SK-N-MC (cell line): ENCODE measurements around the gene PRKRIP1.

Experiments used
- EZH2 ChIP-seq: fragments of 200-600 bp; sonication (generic); IDR thresholded peaks from one replicate; pipeline ENCODE4 v1.6.1; 2017; ENCODE audit warnings: antibody characterized with exemption
- FOXP2 ChIP-seq: optimal IDR thresholded peaks from 2 replicates; pipeline ENCODE3; 2011; ENCODE audit warnings: mild to moderate bottlenecking, moderate library complexity; ENCODE audit not compliant: insufficient read depth; ENCODE audit errors: extremely low read length, control extremely low read depth
- POLR2AphosphoS5 ChIP-seq: IDR thresholded peaks from 2 replicates; pipeline ENCODE4 v1.6.1; 2012; ENCODE audit warnings: mild to moderate bottlenecking, low read depth, low read length, borderline replicate concordance

GRCh38 chr7:102395592-102395872 lies 631 bp upstream of the PRKRIP1 start:
- no peak for TF ChIP-seq POLR2AphosphoS5
- no peak for TF ChIP-seq EZH2
- no peak for TF ChIP-seq FOXP2
